Sciatic nerve (tissue), 2 donors: ENCODE results near the gene THPO. TPM values are rescaled to one million over a fixed set of nuclear protein-coding genes. Genes with fewer than 3 reads are reported as not detected.

ENCODE experiments used
- ATAC-seq: fragments of 200-7000 bp; cut with Tn5 transposase; one replicate; pipeline ENCODE4 v1.9.1; 2020; ENCODE audit warnings: mild to moderate bottlenecking, moderate library complexity
- DNase-seq: peaks from one replicate; pipeline ENCODE4 v3.0.0-alpha.2; 2020; ENCODE audit warnings: low spot score
- intact Hi-C: fragments of 100-400 bp; cut with DNase I; formaldehyde crosslinking; loops from one replicate; pipeline ENCODE4 v1.14.2; 2022
- total RNA-seq: library from RNA; stranded (reverse); fragmentation: NEBNext Ultra II Directional; extraction: Animal tissue kit (Norgen Biotek cat#: 25700); gene quantifications from one replicate; pipeline ENCODE4 v1.2.1, GENCODE V29; 2021
- donor health status: DM: no; HTN: no; CAD: no.
- donor health status: DM: no; HTN: no; CAD: no.

THPO gene
- total RNA-seq, 1 donor from 2014 or later, result 1.2 TPM

DNA sequence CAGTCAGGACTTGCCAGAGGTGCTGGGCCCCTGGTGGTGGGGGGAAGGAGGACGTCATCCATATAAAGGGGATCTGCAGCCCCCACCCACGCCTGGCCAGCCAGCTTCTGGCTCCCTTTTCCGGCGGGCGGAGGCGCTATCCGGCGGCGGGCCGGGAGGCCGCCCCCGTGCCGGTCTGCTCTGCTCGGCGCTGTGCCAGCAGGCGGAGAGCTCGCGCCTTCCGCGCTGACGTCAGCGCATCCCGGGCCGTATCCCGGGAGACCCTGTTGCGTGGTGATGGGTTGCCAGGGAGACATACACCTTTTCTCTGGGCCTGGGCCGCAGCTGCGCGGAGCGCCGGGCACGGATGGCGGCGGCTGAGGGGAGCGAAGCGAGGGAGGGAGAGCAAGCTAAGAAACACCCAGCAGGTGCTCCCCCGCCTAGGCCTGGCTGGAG lies 39.5 kb downstream of the THPO start:
- peak; percentile 92 for DNase-seq
- ATAC-seq, result peak; percentile 78
- intact Hi-C loops, result no loop called here

DNA sequence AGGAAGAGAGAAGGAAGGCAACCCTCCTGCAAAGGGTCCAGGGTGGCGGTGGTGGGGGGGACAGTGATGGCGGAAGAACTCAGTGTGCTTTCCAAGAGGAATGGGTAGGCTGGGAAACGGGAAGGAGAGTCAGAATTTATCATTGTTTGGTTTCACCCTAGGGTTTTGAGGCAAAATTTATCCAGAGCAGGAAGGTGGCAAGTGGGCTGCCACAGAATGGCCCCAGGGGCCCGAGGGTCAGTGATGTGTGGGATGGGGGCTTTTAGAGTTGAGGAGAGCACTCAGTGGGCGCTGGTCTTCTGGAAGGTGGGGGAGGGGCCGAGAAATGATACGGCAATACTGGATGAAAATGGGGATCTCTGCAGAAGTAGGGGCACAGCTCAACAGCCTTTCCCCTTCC lies 40.0 kb downstream of the THPO start:
- DNase-seq (no peak), ATAC-seq (no peak)
- intact Hi-C loops, result no loop called here

DNA sequence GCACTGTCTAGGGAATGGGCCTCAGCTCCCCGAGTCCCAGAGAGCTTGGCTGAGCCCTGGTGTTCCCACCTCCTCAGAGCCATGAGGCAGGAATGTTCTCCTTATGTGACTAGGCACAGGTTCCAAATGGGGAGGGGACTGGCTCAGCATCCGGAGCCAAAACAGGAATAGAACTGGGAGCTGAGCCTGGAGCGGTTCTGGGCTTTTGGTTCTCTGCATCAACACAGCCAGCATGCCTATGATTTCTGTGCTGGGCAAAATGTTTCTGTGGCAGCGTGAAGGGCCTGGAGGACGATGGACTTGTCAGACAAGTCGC lies 40.6 kb downstream of the THPO start, which contains the start of gene FAM131A:
FAM131A (plus strand) TSS at position 202 of the 316 bp plus-strand sequence; CDS start at position 233, 31 bp downstream.
- DNase-seq (no peak), ATAC-seq (peak; percentile 41)
- intact Hi-C loops, result no loop called here

DNA sequence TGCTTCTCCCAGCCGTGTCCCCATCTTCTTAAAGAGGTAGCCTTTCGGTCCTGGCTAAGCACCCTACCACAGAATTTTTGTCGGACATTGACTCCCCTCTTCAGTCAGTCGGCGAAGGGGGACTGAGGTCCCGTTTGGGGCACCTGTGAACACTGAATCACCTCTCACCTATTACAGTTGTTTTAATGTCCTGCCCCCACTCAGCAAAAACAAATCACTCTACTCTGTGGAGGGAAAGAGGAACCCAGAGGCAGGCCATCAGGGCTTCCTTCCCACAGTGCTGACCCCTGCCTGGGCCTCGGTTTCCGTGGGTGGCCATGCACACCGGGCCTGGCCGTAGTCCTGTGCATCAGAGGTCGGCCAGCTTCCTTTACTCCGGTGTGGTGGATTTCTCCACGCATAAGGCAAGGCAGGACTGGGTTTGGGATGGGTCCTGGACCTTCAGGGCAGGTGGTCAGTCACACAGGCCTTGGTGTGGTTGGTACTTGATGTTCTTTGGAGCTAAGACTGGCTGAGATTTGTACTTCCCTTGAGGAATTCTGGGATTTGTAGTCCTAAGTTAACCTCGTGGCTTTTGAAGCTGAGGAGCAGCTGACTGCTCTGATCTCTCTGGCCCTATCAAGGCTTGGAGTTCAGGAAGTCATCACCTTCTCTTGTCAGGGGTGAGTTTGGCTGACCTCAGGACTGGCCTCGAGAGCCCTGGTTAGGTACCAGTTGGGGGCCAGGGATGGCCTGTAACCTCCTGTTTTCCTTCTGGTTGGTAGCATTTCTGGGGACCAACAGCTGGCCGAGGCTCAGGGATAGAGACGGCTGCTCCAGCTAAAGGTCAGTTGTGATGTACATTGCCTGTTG lies 41.2 kb downstream of the THPO start:
- DNase-seq (no peak), ATAC-seq (peak; percentile 69)
- intact Hi-C loops, result no loop called here

DNA sequence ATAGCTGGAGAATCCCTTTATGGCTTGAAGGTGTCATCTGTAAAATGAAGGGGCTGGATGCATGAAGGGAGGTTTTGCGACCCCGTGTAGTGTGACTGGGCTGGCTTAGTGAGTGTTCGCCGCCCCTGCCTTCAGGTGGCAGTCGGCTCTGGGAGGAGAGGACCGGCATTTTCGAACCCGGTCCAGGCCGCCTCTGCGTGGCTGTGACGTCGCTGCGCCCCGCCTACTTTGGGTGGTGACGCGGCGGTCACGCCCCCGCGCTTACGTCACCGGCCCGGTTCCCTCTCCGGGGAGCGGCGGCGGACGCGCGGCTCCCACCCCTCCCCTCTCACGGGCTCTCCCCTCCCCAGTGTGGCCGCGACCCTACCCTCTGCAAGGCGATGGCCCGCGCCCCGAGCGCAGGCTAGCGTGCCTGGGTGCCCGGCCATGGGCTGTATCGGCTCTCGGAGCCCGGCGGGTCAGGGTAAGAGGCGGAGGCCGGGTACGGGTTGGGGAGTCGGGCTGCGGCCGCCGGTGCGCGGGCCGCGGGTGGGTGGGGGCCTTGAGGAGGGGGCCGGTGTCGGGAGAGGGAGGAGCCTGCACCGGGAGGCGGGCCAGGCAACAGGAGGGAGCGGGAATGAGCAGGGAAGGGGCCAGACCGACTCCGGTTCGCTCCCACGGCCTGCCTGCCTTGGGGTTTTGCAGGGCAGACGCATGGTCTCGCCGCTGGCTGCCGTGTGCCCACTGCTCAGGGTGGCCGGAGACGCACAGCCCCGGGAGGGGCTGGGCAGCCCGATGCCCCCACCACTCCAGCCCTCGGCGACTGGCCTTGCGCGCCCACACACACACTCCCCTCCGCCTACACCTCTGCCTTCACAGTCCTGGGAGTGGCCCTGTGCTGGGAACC lies 42.1 kb downstream of the THPO start:
- intact Hi-C loops, result no loop called here
- DNase-seq, result peak; percentile 95
- peak; percentile 80 for ATAC-seq

DNA sequence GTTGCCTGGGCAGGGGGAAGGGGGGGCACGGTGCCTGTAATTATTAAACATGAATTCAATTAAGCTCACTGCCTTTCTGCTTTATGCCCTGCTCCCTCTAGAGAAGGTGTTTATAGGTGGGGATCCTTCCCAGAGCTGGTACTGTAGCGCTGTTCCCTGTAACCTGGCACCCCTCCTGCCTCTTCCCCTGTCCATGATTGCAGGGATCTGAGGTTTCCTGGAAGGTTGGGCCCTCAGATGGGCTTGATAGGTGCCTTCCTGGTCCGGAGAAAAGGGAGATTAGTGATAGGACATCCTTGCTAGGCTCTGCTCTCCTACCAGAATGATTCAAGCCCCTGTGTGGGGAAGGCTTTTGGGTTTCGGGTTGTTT lies 42.7 kb downstream of the THPO start:
- peak; percentile 0 for ATAC-seq
- intact Hi-C loops, result no loop called here
- DNase-seq, result no peak

DNA sequence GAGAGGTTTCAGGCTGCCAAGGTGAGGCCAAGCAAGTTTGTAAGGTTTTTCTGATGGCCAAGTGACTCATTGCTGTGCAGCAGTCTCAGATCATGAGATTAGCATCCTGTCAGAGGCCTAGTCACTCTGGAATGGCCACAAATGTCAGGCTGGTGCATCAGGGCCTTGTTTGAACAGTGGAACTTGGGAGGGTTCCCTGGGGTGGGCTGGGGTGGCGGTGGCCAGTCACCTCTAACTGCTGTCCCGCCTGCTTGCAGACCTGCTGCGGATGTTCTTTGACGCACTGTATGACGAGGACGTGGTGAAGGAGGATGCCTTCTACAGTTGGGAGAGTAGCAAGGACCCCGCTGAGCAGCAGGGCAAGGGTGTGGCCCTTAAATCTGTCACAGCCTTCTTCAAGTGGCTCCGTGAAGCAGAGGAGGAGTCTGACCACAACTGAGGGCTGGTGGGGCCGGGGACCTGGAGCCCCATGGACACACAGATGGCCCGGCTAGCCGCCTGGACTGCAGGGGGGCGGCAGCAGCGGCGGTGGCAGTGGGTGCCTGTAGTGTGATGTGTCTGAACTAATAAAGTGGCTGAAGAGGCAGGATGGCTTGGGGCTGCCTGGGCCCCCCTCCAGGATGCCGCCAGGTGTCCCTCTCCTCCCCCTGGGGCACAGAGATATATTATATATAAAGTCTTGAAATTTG lies 43.4 kb downstream of the THPO start:
- DNase-seq (no peak), ATAC-seq (no peak)
- intact Hi-C loops, result no loop called here

DNA sequence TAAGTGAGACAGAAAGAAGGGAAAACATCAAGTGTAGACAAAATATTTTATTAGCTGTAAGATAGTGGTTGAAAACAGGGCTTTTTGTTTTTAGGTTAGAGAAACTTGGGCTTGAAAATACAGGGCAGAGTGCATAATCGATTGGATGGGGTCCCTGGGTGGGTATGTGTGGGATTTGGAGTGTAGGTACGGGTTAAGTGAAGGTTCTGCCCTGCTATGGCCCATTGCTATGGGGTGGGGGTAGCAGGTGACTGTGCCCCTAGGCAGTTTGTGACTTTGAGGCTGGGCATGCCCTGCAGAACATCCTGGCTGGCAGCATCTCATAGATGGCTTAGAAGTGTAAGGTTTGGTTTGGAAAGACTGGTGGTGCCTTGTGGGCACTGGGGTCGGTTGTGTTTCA lies 44.3 kb downstream of the THPO start:
- ATAC-seq (no peak), DNase-seq (no peak)
- intact Hi-C loops, result no loop called here

DNA sequence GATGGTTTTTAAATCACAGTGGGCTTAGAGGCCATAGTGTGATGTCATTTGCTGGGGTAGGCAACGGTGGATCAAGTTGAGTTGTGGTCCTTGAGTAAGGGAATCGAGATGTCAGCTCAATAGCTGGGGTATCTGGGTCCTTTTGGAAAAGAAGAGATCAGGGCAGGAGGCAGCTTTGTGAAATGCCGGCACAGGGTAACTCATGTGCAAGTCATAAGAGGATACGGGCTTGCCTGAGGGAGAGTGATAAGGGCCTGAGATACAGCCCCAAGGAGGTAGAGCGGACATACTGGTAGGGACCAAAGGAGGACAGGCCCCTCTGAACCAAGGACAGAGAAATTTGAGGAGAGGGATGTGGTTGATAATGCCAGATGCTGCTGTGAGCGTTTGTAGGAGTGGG lies 44.8 kb downstream of the THPO start:
- ATAC-seq, result no peak
- intact Hi-C loops, result no loop called here
- DNase-seq, result no peak

DNA sequence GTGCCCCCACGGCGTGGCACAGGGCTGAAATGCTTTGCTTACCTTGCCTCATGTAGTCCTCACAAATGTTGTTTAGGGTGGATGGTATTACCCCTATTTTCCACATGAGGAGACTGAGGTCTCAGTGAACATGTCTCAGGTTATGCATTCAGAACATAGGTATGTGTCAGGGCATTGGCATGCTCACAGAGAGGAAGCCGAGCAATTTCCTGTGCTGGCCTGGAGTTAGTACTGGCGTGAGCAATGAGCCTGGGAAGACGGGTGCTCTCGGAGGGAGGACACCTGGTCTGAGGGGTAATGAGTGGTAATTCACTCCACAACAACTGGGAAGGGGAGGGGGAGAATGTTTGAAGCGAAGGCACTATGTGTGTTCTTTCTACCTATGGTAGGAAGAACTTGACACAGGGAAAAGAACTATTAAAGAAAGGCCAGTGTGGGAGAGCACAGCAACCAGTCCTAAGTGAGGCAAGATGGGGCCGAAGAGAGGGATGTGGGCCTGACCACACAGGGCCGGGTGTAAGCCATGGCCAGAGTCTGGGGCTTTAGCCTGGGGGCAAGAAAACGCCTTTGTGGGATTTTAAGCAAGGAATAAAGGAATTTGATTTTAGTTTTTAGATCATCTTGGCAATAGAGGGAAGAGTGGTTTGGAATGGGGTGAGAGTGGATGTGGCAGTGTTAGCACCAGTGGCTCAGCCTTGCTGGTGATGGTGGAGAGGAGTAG lies 45.5 kb downstream of the THPO start:
- intact Hi-C loops, result no loop called here
- ATAC-seq (no peak), DNase-seq (no peak)

DNA sequence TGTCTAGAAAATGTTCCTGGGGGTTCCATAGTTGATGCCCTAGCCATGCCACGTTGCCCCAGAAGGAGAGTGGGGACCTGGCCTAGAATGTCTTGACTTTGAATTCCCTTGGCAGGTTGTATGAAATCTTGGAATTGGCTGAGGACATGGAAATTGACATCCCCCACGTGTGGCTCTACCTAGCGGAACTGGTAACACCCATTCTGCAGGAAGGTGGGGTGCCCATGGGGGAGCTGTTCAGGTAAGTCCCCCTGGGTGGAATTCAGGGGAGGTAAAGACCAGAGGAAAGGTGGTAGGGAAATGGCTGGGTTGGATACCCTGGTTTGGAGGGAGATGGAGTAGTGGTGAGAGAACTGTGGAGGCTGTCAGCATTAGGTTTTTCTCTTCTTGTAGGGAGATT lies 49.5 kb downstream of the THPO start:
- ATAC-seq, result no peak
- intact Hi-C loops, result no loop called here
- no peak for DNase-seq

DNA sequence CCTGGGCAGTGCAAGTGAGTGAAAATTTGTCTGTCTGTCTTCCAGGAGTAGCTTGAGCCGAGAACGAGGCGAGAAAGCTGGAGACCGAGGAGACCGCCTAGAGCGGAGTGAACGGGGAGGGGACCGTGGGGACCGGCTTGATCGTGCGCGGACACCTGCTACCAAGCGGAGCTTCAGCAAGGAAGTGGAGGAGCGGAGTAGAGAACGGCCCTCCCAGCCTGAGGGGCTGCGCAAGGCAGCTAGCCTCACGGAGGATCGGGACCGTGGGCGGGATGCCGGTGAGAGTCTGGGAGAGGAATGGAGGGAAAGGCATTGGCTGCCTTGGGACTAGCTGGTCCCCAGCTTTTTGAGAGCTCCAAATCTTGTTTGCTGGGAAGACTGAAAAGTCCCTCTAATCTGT lies 50.8 kb downstream of the THPO start:
- no peak for ATAC-seq
- no peak for DNase-seq
- intact Hi-C loops, result no loop called here

DNA sequence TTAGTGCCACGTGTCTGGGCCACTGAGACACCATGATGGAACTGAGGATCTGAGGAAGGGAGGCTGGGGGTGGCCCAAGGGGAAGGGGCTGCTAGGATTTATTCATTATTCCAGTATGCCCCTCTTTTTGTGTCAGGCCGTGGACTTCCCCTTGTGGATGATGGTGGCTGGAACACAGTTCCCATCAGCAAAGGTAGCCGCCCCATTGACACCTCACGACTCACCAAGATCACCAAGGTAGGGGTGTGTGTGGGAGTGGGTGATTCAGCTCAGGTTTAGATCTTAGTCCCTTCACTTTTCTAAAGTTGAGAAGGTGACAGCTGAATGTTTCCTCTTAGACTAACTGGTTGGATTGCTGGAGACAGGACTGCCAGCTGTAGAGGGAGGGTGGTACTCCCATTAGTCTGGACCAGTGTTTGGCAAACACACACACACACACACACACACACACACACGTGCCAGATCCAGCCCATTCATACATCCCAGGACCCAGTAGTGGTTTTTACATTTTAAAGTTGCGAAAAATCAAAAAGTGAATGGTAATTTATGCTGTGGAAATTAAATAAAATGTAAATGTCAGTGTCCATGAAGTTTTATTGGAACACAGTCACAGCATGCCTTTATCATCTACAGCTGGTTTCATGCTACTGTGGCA lies 52.2 kb downstream of the THPO start:
- intact Hi-C loops, result no loop called here
- ATAC-seq, result no peak
- DNase-seq, result no peak

DNA sequence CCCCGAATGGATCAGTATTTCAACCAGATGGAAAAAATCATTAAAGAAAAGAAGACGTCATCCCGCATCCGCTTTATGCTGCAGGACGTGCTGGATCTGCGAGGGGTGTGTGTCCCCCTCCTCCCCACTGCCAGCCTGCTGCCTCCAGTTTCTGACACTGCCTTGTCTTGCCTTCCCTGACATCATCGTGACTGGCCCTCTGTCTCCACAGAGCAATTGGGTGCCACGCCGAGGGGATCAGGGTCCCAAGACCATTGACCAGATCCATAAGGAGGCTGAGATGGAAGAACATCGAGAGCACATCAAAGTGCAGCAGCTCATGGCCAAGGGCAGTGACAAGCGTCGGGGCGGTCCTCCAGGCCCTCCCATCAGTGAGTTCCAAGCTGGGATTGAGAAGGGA lies 52.7 kb downstream of the THPO start:
- intact Hi-C loops, result no loop called here
- DNase-seq (no peak), ATAC-seq (no peak)

DNA sequence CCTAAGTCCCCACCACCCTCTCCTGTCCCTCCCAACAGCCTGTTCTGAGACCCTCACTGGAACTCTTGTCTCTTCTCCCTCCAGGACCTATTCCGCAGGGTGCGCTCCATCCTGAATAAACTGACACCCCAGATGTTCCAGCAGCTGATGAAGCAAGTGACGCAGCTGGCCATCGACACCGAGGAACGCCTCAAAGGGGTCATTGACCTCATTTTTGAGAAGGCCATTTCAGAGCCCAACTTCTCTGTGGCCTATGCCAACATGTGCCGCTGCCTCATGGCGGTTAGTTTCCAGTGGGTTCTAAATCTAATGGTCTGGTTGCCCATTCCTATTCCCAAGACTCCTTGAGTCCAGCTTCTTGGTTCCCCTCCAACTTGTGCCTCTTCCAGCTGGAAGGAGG lies 54.3 kb downstream of the THPO start:
- intact Hi-C loops, result no loop called here
- peak; percentile 36 for ATAC-seq
- DNase-seq, result no peak

DNA sequence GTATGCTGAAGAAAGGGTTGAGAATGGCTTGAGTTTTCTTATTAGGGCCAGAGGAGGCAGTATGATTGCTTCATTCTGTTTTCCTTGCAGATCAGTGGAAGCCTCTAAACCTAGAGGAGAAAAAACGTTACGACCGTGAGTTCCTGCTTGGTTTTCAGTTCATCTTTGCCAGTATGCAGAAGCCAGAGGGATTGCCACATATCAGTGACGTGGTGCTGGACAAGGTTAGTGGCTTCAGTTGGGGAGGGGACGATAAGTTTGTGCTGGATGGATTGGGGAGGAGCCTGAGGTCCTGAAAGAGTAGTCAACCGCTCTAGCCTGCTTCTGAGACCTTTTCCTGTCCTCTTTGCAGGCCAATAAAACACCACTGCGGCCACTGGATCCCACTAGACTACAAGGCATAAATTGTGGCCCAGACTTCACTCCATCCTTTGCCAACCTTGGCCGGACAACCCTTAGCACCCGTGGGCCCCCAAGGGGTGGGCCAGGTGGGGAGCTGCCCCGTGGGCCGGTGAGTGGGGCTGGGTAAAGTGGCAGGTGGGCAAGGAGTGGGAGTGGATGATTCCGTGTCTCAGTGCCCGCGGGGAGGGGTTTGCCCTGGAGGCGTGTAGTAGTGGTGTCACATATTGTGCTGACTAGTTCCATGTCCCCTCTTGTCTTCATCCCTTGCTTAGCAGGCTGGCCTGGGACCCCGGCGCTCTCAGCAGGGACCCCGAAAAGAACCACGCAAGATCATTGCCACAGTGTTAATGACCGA lies 55.1 kb downstream of the THPO start:
- peak; percentile 68 for ATAC-seq
- intact Hi-C loops, result no loop called here
- no peak for DNase-seq
